Motor neuron (in vitro differentiated cells): ENCODE data around the gene ASB6. TPM values are rescaled to one million over a fixed set of nuclear protein-coding genes. Genes with fewer than 3 reads are reported as not detected.
A peak's percentile ranks its signal among the peaks of the same experiment; 100 is the strongest.

Experiments used
- ATAC-seq, 8 experiments: fragments of 200-7000 bp; cut with Tn5 transposase; replicated peaks in 6 of 8; 2 replicates each; pipeline ENCODE4 v1.8.0; 2021; ENCODE audit warnings: mild to moderate bottlenecking in 8 of 8, moderate library complexity in 8 of 8
- H3K27ac ChIP-seq, 2 donors: fragments of 250-450 bp; sonication (Bioruptor Pico); 2 replicates each; pipeline ENCODE4 v1.9.0; 2021; ENCODE audit warnings: antibody characterized with exemption in 2 of 2, mild to moderate bottlenecking in 2 of 2, moderate library complexity in 1 of 2
- H3K4me1 ChIP-seq, 2 donors: fragments of 250-450 bp; sonication (Bioruptor Pico); replicated peaks in 1 of 2; 2 replicates each; pipeline ENCODE4 v1.6.1; 2021; ENCODE audit warnings: antibody characterized with exemption in 2 of 2, mild to moderate bottlenecking in 2 of 2, moderate library complexity in 1 of 2
- H3K4me3 ChIP-seq, 5 donors: fragments of 250-450 bp; sonication (Bioruptor Pico); 2 replicates each; pipeline ENCODE4 v1.9.0; 2021; ENCODE audit warnings: antibody characterized with exemption in 5 of 5, mild to moderate bottlenecking in 5 of 5, moderate library complexity in 4 of 5
- WGBS, 10 experiments: fragments of 450-650 bp; shearing (Covaris generic); methylation state at CpG; one replicate each; pipeline ENCODE4 v1.0.0; 2022; 5-methylcytosine and 5-hydroxymethylcytosine counted together
- in situ Hi-C, 9 experiments: fragments of 400-800 bp; cut with MboI; loops; one replicate each; pipeline ENCODE4 v1.15.0; 2021; ENCODE audit warnings: low sequenced_read_pairs in 9 of 9, low pct_unique_long_range_greater_than_20kb in 2 of 9; ENCODE audit not compliant: unreplicated experiment in 9 of 9
- total RNA-seq, 8 experiments: library from RNA; unstranded; fragments of 300-600 nt; gene quantifications; 2 replicates each; pipeline versions ENCODE4 v1.2.3 to v1.2.4, GENCODE V29; 2022

The ASB6 gene
- total RNA-seq, 8 experiments from 2014 or later, result 12.0 to 44.5 (median 18.5) TPM

GRCh38 chr9:129676287-129676686, 34.3 kb upstream of the ASB6 start:
- WGBS, 10 experiments, result 68 to 100% (median 90%) methylated on average over 1 to 3 of the region's 4 CpGs; no CpG with 5 or more reads in 5 of the 10 experiments
- H3K4me3 ChIP-seq, result no peak overlapping the region
- in situ Hi-C loops, result no loop called here
- H3K4me1 ChIP-seq, result peaks cover 0 to 7% of the 10 kb centered on the region in 2 donors
- ATAC-seq, result no peak
- H3K27ac ChIP-seq, result no peak overlapping the region

- ATAC-seq, result peak in 1 of 8 experiments; percentile 3
- in situ Hi-C loops, result no loop called here
- Histone ChIP-seq H3K27ac (no peak overlapping the region), H3K4me1 (peaks cover 0 to 7% of the 10 kb centered on the region in 2 donors), H3K4me3 (no peak overlapping the region)
- WGBS, 10 experiments, result 20 to 91% (median 70%) methylated on average over 2 to 20 of the region's 27 CpGs; no CpG with 5 or more reads in 6 of the 10 experiments
These were observed 33.7 kb upstream of the ASB6 start for GRCh38 chr9:129675620-129676019.

- WGBS, 10 experiments, result 20% methylated on average over 3 of the region's 7 CpGs; no CpG with 5 or more reads in 9 of the 10 experiments
- Histone ChIP-seq H3K27ac (no peak overlapping the region), H3K4me3 (no peak overlapping the region), H3K4me1 (peaks cover 0 to 7% of the 10 kb centered on the region in 2 donors)
- in situ Hi-C loops, result loop anchor here in 1 of 9 experiments (25.0 kb wide), 1 partner anchor 113 kb away; no protein-coding TSS in a partner anchor
- no peak for ATAC-seq
These were observed 32.3 kb upstream of the ASB6 start for GRCh38 chr9:129674229-129674628.

GRCh38 chr9:129673602-129674001, 31.7 kb upstream of the ASB6 start:
- ATAC-seq, result peak in 1 of 8 experiments; percentile 8
- 59 to 91% methylated on average over 4 of the region's 12 CpGs; no CpG with 5 or more reads in 8 of the 10 experiments for WGBS, 10 experiments
- in situ Hi-C loops, result loop anchor here in 1 of 9 experiments (25.0 kb wide), 1 partner anchor 114 kb away; no protein-coding TSS in a partner anchor
- H3K4me1 ChIP-seq, result peaks cover 0 to 7% of the 10 kb centered on the region in 2 donors
- no peak overlapping the region for H3K4me3 ChIP-seq
- no peak overlapping the region for H3K27ac ChIP-seq

- in situ Hi-C loops, result loop anchor here in 1 of 9 experiments (25.0 kb wide), 1 partner anchor 115 kb away; no protein-coding TSS in a partner anchor
- ATAC-seq, result no peak
- Histone ChIP-seq H3K4me1 (peaks cover 0 to 6% of the 10 kb centered on the region in 2 donors), H3K27ac (no peak overlapping the region), H3K4me3 (no peak overlapping the region)
- 51 to 100% (median 85%) methylated on average over 1 to 6 of the region's 8 CpGs; no CpG with 5 or more reads in 2 of the 10 experiments for WGBS, 10 experiments
These were observed 30.8 kb upstream of the ASB6 start for GRCh38 chr9:129672702-129673101.

- WGBS, 10 experiments, result 27 to 100% (median 77%) methylated on average over 2 to 4 of the region's 7 CpGs; no CpG with 5 or more reads in 6 of the 10 experiments
- H3K27ac ChIP-seq, result no peak overlapping the region
- no peaks in the 10 kb centered on the region for H3K4me1 ChIP-seq
- no peak overlapping the region for H3K4me3 ChIP-seq
- in situ Hi-C loops, result loop anchor here in 1 of 9 experiments (25.0 kb wide), 1 partner anchor 116 kb away; no protein-coding TSS in a partner anchor
- peak in 4 of 8 experiments; percentile 8 to 16 (median 10) for ATAC-seq
These were observed 29.6 kb upstream of the ASB6 start for GRCh38 chr9:129671519-129671918.

- H3K27ac ChIP-seq, result no peak overlapping the region
- no peak overlapping the region for H3K4me3 ChIP-seq
- in situ Hi-C loops, result loop anchor here in 1 of 9 experiments (25.0 kb wide), 1 partner anchor 116 kb away; no protein-coding TSS in a partner anchor
- peak in 1 of 8 experiments; percentile 6 for ATAC-seq
- peaks cover 0 to under 1% of the 10 kb centered on the region in 2 donors for H3K4me1 ChIP-seq
- WGBS, 10 experiments, result 20 to 74% (median 66%) methylated on average over 1 to 4 of the region's 9 CpGs; no CpG with 5 or more reads in 5 of the 10 experiments
These were observed 29.1 kb upstream of the ASB6 start for GRCh38 chr9:129671065-129671464.

- WGBS, 10 experiments, result 50 to 92% methylated on average over 2 to 10 of the region's 13 CpGs; no CpG with 5 or more reads in 8 of the 10 experiments
- Histone ChIP-seq H3K4me1 (peaks cover 0 to 5% of the 10 kb centered on the region in 2 donors), H3K27ac (no peak overlapping the region), H3K4me3 (no peak overlapping the region)
- ATAC-seq, result no peak
- in situ Hi-C loops, result loop anchor here in 1 of 9 experiments (25.0 kb wide), 1 partner anchor 117 kb away; no protein-coding TSS in a partner anchor
These were observed 28.0 kb upstream of the ASB6 start for GRCh38 chr9:129669946-129670345.

GRCh38 chr9:129669141-129669718, 27.3 kb upstream of the ASB6 start:
- ATAC-seq, result peak in 1 of 8 experiments; percentile 43

GRCh38 chr9:129667850-129668249, 25.9 kb upstream of the ASB6 start:
- no peak overlapping the region for H3K4me3 ChIP-seq
- in situ Hi-C loops, result loop anchor here in 1 of 9 experiments (25.0 kb wide), 1 partner anchor 119 kb away; no protein-coding TSS in a partner anchor
- 0 to 100% (median 44%) methylated on average over 1 to 4 of the region's 9 CpGs; no CpG with 5 or more reads in 6 of the 10 experiments for WGBS, 10 experiments
- H3K4me1 ChIP-seq, result peaks cover 0 to 5% of the 10 kb centered on the region in 2 donors
- ATAC-seq, result peak in 3 of 8 experiments; percentile 27 to 53 (median 30)
- no peak overlapping the region for H3K27ac ChIP-seq

More at GRCh38 chr9:129669141-129669718, 27.3 kb upstream of the ASB6 start:
- 26 to 80% (median 59%) methylated on average over 1 to 14 of the region's 17 CpGs; no CpG with 5 or more reads in 1 of the 10 experiments for WGBS, 10 experiments
- Histone ChIP-seq H3K4me1 (peaks cover 0 to 5% of the 10 kb centered on the region in 2 donors), H3K27ac (no peak overlapping the region), H3K4me3 (no peak overlapping the region)
- in situ Hi-C loops, result loop anchor here in 1 of 9 experiments (25.0 kb wide), 1 partner anchor 118 kb away; no protein-coding TSS in a partner anchor

GRCh38 chr9:129667378-129667777, 25.4 kb upstream of the ASB6 start:
- H3K27ac ChIP-seq, result no peak overlapping the region
- 0 to 96% (median 61%) methylated on average over 1 to 6 of the region's 11 CpGs; no CpG with 5 or more reads in 4 of the 10 experiments for WGBS, 10 experiments
- in situ Hi-C loops, result loop anchor here in 1 of 9 experiments (25.0 kb wide), 1 partner anchor 120 kb away; no protein-coding TSS in a partner anchor
- peaks cover 0 to 5% of the 10 kb centered on the region in 2 donors for H3K4me1 ChIP-seq
- no peak for ATAC-seq
- no peak overlapping the region for H3K4me3 ChIP-seq

GRCh38 chr9:129666575-129666974, 24.6 kb upstream of the ASB6 start:
- Histone ChIP-seq H3K4me3 (no peak overlapping the region), H3K4me1 (peaks cover 0 to 5% of the 10 kb centered on the region in 2 donors), H3K27ac (no peak overlapping the region)
- WGBS, 10 experiments, result no CpG with 5 or more reads among the region's 13 CpGs
- no peak for ATAC-seq
- in situ Hi-C loops, result loop anchor here in 1 of 9 experiments (25.0 kb wide), 1 partner anchor 121 kb away; no protein-coding TSS in a partner anchor
